ENCODE results near the gene MYO9A.

MYO9A gene

GRCh38 chr15:71804695-71805470 lies 313.1 kb downstream of the MYO9A start:
- no peak for DNase-seq

- DNase-seq = no peak
Measured at GRCh38 chr15:71804226-71804625, 313.7 kb downstream of the MYO9A start.

GRCh38 chr15:71802770-71803169 lies 315.2 kb downstream of the MYO9A start:
- DNase-seq = no peak

GRCh38 chr15:71801935-71802655 lies 315.9 kb downstream of the MYO9A start:
- DNase-seq = no peak

GRCh38 chr15:71800835-71801745 lies 316.9 kb downstream of the MYO9A start:
- DNase-seq = peak; percentile 78

- no peak for DNase-seq
Measured at GRCh38 chr15:71800190-71800589, 317.8 kb downstream of the MYO9A start.

- DNase-seq = no peak
Measured at GRCh38 chr15:71798641-71799040, 319.3 kb downstream of the MYO9A start.

GRCh38 chr15:71792521-71792920 lies 325.4 kb downstream of the MYO9A start:
- no peak for DNase-seq

- no peak for DNase-seq
Measured at GRCh38 chr15:71791975-71792374, 326.0 kb downstream of the MYO9A start.

GRCh38 chr15:71790081-71790480 lies 327.9 kb downstream of the MYO9A start:
- no peak for DNase-seq

- no peak for DNase-seq
Measured at GRCh38 chr15:71789616-71790015, 328.3 kb downstream of the MYO9A start.

- DNase-seq = no peak
Measured at GRCh38 chr15:71788646-71789579, 329.0 kb downstream of the MYO9A start.

- no peak for DNase-seq
Measured at GRCh38 chr15:71786673-71787072, 331.3 kb downstream of the MYO9A start.

GRCh38 chr15:71785996-71786395 lies 332.0 kb downstream of the MYO9A start:
- no peak for DNase-seq

GRCh38 chr15:71784719-71785118 lies 333.2 kb downstream of the MYO9A start:
- no peak for DNase-seq

- no peak for DNase-seq
Measured at GRCh38 chr15:71782422-71783165, 335.4 kb downstream of the MYO9A start.

GRCh38 chr15:71781965-71782265 lies 336.0 kb downstream of the MYO9A start:
- no peak for DNase-seq

GRCh38 chr15:71781179-71781964 lies 336.6 kb downstream of the MYO9A start:
- DNase-seq = no peak

- peak; percentile 51 for DNase-seq
Measured at GRCh38 chr15:71780115-71780976, 337.6 kb downstream of the MYO9A start.
